GM18520 (cell line): ENCODE measurements around the gene ADGRG7.
"Not testable (repeated sequence)": the region's sequence is repeated elsewhere in the genome, so short reads cannot be mapped to it uniquely, and the experiment has no call there.

Experiments used
- ATAC-seq: cut with Tn5 transposase; IDR thresholded peaks from one replicate; pipeline ENCODE4 v1.9.1; 2021; ENCODE audit not compliant: unreplicated experiment

ADGRG7 gene

GRCh38 chr3:100609305-100609704 is at the start of gene ADGRG7:
ADGRG7 (plus strand) TSS chr3:100609601; CDS start chr3:100609857, 256 bp downstream.
- ATAC-seq: no peak

- ATAC-seq: no peak
Observed at GRCh38 chr3:100560426-100560825, 49.0 kb upstream of the ADGRG7 start.

GRCh38 chr3:100561459-100562158 is 47.8 kb upstream of the ADGRG7 start:
- ATAC-seq: no peak

- no peak for ATAC-seq
Observed at GRCh38 chr3:100562224-100562857, 47.1 kb upstream of the ADGRG7 start.

GRCh38 chr3:100563228-100563627 is 46.2 kb upstream of the ADGRG7 start:
- ATAC-seq: no peak

- ATAC-seq: no peak
Observed at GRCh38 chr3:100563652-100564211, 45.7 kb upstream of the ADGRG7 start.

- no peak for ATAC-seq
Observed at GRCh38 chr3:100570811-100571210, 38.6 kb upstream of the ADGRG7 start.

GRCh38 chr3:100574536-100574935 is 34.9 kb upstream of the ADGRG7 start:
- ATAC-seq: no peak

- ATAC-seq: no peak
Observed at GRCh38 chr3:100575704-100576103, 33.7 kb upstream of the ADGRG7 start.

- no peak for ATAC-seq
Observed at GRCh38 chr3:100577382-100578008, 31.9 kb upstream of the ADGRG7 start.

GRCh38 chr3:100578646-100579045 is 30.8 kb upstream of the ADGRG7 start:
- no peak for ATAC-seq

- no peak for ATAC-seq
Observed at GRCh38 chr3:100580147-100580546, 29.3 kb upstream of the ADGRG7 start.

GRCh38 chr3:100581650-100582049 is 27.8 kb upstream of the ADGRG7 start:
- no peak for ATAC-seq

GRCh38 chr3:100582157-100582556 is 27.2 kb upstream of the ADGRG7 start:
- ATAC-seq: not testable (repeated sequence)

- ATAC-seq: no peak
Observed at GRCh38 chr3:100584101-100584660, 25.2 kb upstream of the ADGRG7 start.

- ATAC-seq: no peak
Observed at GRCh38 chr3:100586832-100587231, 22.6 kb upstream of the ADGRG7 start.

GRCh38 chr3:100588251-100588650 is 21.1 kb upstream of the ADGRG7 start:
- ATAC-seq: no peak

- peak; percentile 87 for ATAC-seq
Observed at GRCh38 chr3:100590114-100590839, 19.1 kb upstream of the ADGRG7 start.

GRCh38 chr3:100590840-100591147 is 18.6 kb upstream of the ADGRG7 start:
- ATAC-seq: no peak

GRCh38 chr3:100591411-100591810 is 18.0 kb upstream of the ADGRG7 start:
- no peak for ATAC-seq
